Measurements from ENCODE around the gene UNC119.
"Not testable (repeated sequence)": the region's sequence is repeated elsewhere in the genome, so short reads cannot be mapped to it uniquely, and the experiment has no call there.

Gene UNC119

GRCh38 chr17:28540231-28540630, 12.2 kb downstream of the UNC119 start:
- DNase-seq = no peak

- DNase-seq = no peak
These were observed 14.0 kb downstream of the UNC119 start for GRCh38 chr17:28538296-28538895.

- no peak for DNase-seq
These were observed 15.2 kb downstream of the UNC119 start for GRCh38 chr17:28537219-28537610.

- no peak for DNase-seq
These were observed 15.7 kb downstream of the UNC119 start for GRCh38 chr17:28536532-28537218.

GRCh38 chr17:28534740-28535375, 17.6 kb downstream of the UNC119 start:
- no peak for DNase-seq

- DNase-seq = no peak
These were observed 19.2 kb downstream of the UNC119 start for GRCh38 chr17:28533091-28533807.

- DNase-seq = no peak
These were observed 20.1 kb downstream of the UNC119 start for GRCh38 chr17:28532050-28532960.

GRCh38 chr17:28530926-28531325, 21.5 kb downstream of the UNC119 start:
- no peak for DNase-seq

- no peak for DNase-seq
These were observed 22.2 kb downstream of the UNC119 start for GRCh38 chr17:28530250-28530649.

- DNase-seq = no peak
These were observed 23.4 kb downstream of the UNC119 start for GRCh38 chr17:28529013-28529400.

GRCh38 chr17:28528327-28529012, 24.0 kb downstream of the UNC119 start:
- DNase-seq = no peak

- no peak for DNase-seq
These were observed 24.6 kb downstream of the UNC119 start for GRCh38 chr17:28527859-28528258.

- no peak for DNase-seq
These were observed 25.2 kb downstream of the UNC119 start for GRCh38 chr17:28527181-28527681.

- DNase-seq = no peak
These were observed 26.0 kb downstream of the UNC119 start for GRCh38 chr17:28526381-28526780.

- DNase-seq = no peak
These were observed 27.7 kb downstream of the UNC119 start for GRCh38 chr17:28524476-28525424.

GRCh38 chr17:28523876-28524275, 28.5 kb downstream of the UNC119 start:
- no peak for DNase-seq

GRCh38 chr17:28523186-28523585, 29.2 kb downstream of the UNC119 start:
- no peak for DNase-seq

GRCh38 chr17:28522281-28522680, 30.1 kb downstream of the UNC119 start:
- not testable (repeated sequence) for DNase-seq

GRCh38 chr17:28521311-28522085, 30.9 kb downstream of the UNC119 start:
- no peak for DNase-seq

GRCh38 chr17:28520687-28521086, 31.7 kb downstream of the UNC119 start:
- no peak for DNase-seq
